GM18907 (cell line): ENCODE results near the gene NCKIPSD.

ENCODE experiments used
- ATAC-seq: cut with Tn5 transposase; IDR thresholded peaks from one replicate; pipeline ENCODE4 v1.9.1; 2021; ENCODE audit warnings: mild to moderate bottlenecking, moderate library complexity; ENCODE audit not compliant: unreplicated experiment

The NCKIPSD gene

GRCh38 chr3:48625600-48625999, 60.1 kb downstream of the NCKIPSD start:
- ATAC-seq = no peak

GRCh38 chr3:48624767-48625166, 60.9 kb downstream of the NCKIPSD start:
- no peak for ATAC-seq

- ATAC-seq = no peak
Observed at GRCh38 chr3:48623851-48624547, 61.7 kb downstream of the NCKIPSD start.
